RPMI7951 (cell line): ENCODE results near the gene ZFAND2A. TPM values are rescaled to one million over a fixed set of nuclear protein-coding genes. Genes with fewer than 3 reads are reported as not detected.
"Not testable (repeated sequence)": the region's sequence is repeated elsewhere in the genome, so short reads cannot be mapped to it uniquely, and the experiment has no call there.

ENCODE experiments used
- DNase-seq: peaks from one replicate; pipeline ENCODE4 v3.0.0-alpha.2; 2012; ENCODE audit warnings: low read depth
- total RNA-seq: library from RNA; depleted of rRNA; stranded (reverse); fragments of >200 nt; shearing (Covaris generic); gene quantifications from 2 replicates; pipeline ENCODE4 v1.2.3, GENCODE V29; 2014

ZFAND2A gene
- total RNA-seq, 1 experiment from 2014 or later = 33.0 TPM

GRCh38 chr7:1175597-1175966, 15.6 kb upstream of the ZFAND2A start:
- DNase-seq = no peak

GRCh38 chr7:1174881-1175596, 15.0 kb upstream of the ZFAND2A start:
- no peak for DNase-seq

- DNase-seq = no peak
These were observed 14.0 kb upstream of the ZFAND2A start for GRCh38 chr7:1174002-1174401.

- no peak for DNase-seq
These were observed 12.9 kb upstream of the ZFAND2A start for GRCh38 chr7:1172666-1173523.

- DNase-seq = not testable (repeated sequence)
These were observed 11.5 kb upstream of the ZFAND2A start for GRCh38 chr7:1171516-1171915.

GRCh38 chr7:1170741-1171501, 10.9 kb upstream of the ZFAND2A start:
- no peak for DNase-seq

- DNase-seq = peak; percentile 79
These were observed 9.7 kb upstream of the ZFAND2A start for GRCh38 chr7:1169409-1170368.

GRCh38 chr7:1168422-1168821, 8.4 kb upstream of the ZFAND2A start:
- DNase-seq = no peak

- DNase-seq = no peak
These were observed 4.4 kb upstream of the ZFAND2A start for GRCh38 chr7:1164436-1164835.

GRCh38 chr7:1163121-1163520, 3.1 kb upstream of the ZFAND2A start:
- DNase-seq = no peak

- peak; percentile 58 for DNase-seq
These were observed 650 bp upstream of the ZFAND2A start for GRCh38 chr7:1160670-1161021.

- not testable (repeated sequence) for DNase-seq
These were observed 765 bp downstream of the ZFAND2A start for GRCh38 chr7:1159231-1159630.

- DNase-seq = no peak
These were observed 1.5 kb downstream of the ZFAND2A start for GRCh38 chr7:1158203-1159126.

- DNase-seq = peak; percentile 68
These were observed 3.0 kb downstream of the ZFAND2A start for GRCh38 chr7:1156782-1157535.

GRCh38 chr7:1155818-1156781, 3.9 kb downstream of the ZFAND2A start:
- not testable (repeated sequence) for DNase-seq

- no peak for DNase-seq
These were observed 5.7 kb downstream of the ZFAND2A start for GRCh38 chr7:1154172-1154739.

GRCh38 chr7:1152492-1152891, 7.5 kb downstream of the ZFAND2A start:
- no peak for DNase-seq
